Measurements from ENCODE around the gene NAA50. TPM values are rescaled to one million over a fixed set of nuclear protein-coding genes. Genes with fewer than 3 reads are reported as not detected.
A peak's percentile ranks its signal among the peaks of the same experiment; 100 is the strongest.

The NAA50 gene
- polyA plus RNA-seq, 3 donors, result 32.2 to 105 (median 80.0) TPM

GRCh38 chr3:113695431-113695785 is 50.6 kb downstream of the NAA50 start:
- H3K4me2 ChIP-seq (replicated peaks; ENCODE audit: extremely low read depth, low read length, poor library complexity, severe bottlenecking), result peak overlapping the region; percentile 87
- H3K9ac ChIP-seq (ENCODE audit: insufficient read depth, low read length, poor library complexity, severe bottlenecking), result peak overlapping the region; percentile 83
- DNase-seq, result no peak
- no peaks in the 10 kb centered on the region for H3K36me3 ChIP-seq (replicated peaks in 1 of 2; ENCODE audit: control insufficient read depth in 1 of 2, insufficient read depth in 2 of 2, low read length in 2 of 2)
- Mint-ChIP-seq H3K9me3 (peaks cover 0 to 2% (median 0%) of the 10 kb centered on the region in 7 donors), H3K36me3 (peaks cover 4 to 7% of the 10 kb centered on the region in 2 donors), H3K27ac (peak overlapping the region; percentile 89 to 98 (median 95)), H3K4me1 (peaks cover 27% of the 10 kb centered on the region), H3K27me3 (ENCODE audit: low read depth in 3 of 3) (peaks cover 3 to 15% (median 11%) of the 10 kb centered on the region in 3 donors), H3K4me3 (peak overlapping the region; percentile 99)
- H3K27me3 ChIP-seq (ENCODE audit: control insufficient read depth in 2 of 2, insufficient read depth in 2 of 2, low read length in 2 of 2), result no peaks in the 10 kb centered on the region
- no peaks in the 10 kb centered on the region for H3K9me3 ChIP-seq (replicated peaks in 1 of 2; ENCODE audit: control insufficient read depth in 1 of 2, insufficient read depth in 1 of 2, low read length in 2 of 2)
- H4K20me1 ChIP-seq (ENCODE audit: insufficient read depth, low read length), result peaks cover 22% of the 10 kb centered on the region
- peak overlapping the region; percentile 72 for H2AFZ ChIP-seq (ENCODE audit: insufficient read depth, low read depth, low read length, poor library complexity, severe bottlenecking)
- H3K4me3 ChIP-seq (replicated peaks in 1 of 3; ENCODE audit: low read depth in 2 of 3, low read length in 3 of 3), result peak overlapping the region; percentile 77 to 99 (median 92)
- peaks cover 60% of the 10 kb centered on the region for H3K79me2 ChIP-seq (ENCODE audit: insufficient read depth, low read length)
- peak overlapping the region in 1 of 2 donors; percentile 83 for H3K27ac ChIP-seq (ENCODE audit: low read depth in 1 of 2, low read length in 2 of 2)
- no CpG with 5 or more reads among the region's 8 CpGs for WGBS (ENCODE audit: insufficient coverage)
- peaks cover 20 to 34% of the 10 kb centered on the region in 2 donors for H3K4me1 ChIP-seq (ENCODE audit: control insufficient read depth in 1 of 2, insufficient read depth in 2 of 2, low read length in 2 of 2)
- TF ChIP-seq, protein P1, sequence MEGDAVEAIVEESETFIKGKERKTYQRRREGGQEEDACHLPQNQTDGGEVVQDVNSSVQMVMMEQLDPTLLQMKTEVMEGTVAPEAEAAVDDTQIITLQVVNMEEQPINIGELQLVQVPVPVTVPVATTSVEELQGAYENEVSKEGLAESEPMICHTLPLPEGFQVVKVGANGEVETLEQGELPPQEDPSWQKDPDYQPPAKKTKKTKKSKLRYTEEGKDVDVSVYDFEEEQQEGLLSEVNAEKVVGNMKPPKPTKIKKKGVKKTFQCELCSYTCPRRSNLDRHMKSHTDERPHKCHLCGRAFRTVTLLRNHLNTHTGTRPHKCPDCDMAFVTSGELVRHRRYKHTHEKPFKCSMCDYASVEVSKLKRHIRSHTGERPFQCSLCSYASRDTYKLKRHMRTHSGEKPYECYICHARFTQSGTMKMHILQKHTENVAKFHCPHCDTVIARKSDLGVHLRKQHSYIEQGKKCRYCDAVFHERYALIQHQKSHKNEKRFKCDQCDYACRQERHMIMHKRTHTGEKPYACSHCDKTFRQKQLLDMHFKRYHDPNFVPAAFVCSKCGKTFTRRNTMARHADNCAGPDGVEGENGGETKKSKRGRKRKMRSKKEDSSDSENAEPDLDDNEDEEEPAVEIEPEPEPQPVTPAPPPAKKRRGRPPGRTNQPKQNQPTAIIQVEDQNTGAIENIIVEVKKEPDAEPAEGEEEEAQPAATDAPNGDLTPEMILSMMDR (IDR thresholded peaks at IDR 0.05), result no peak
- intact Hi-C loops (cut with micrococcal nuclease), result loop anchor here in 1 of 2 donors (5.0 kb wide), 1 partner anchor 178 kb away; the partner anchor contains the start of gene SPICE1

DNA sequence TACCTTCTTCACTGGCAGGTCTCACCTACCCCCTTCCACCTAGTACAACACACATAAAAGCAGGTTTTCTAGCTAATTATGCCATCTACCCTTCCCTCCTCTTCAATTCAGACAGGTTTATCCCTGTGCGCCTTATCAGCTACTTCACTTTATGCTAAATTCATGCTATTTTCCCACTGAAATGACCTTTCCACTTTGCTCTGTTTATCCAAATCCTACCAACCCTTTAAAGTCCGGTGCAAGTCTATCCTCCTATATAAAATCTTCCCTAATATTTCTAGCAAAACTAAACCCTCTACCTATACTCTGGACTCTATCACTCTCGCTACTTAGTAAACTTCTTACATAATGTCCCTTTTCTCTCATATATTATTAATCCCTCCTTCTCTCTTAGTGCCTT is 55.6 kb downstream of the NAA50 start:
- intact Hi-C loops (cut with micrococcal nuclease), result no loop called here
- Histone ChIP-seq H3K4me2 (replicated peaks; ENCODE audit: extremely low read depth, low read length, poor library complexity, severe bottlenecking) (no peak overlapping the region), H3K27me3 (ENCODE audit: control insufficient read depth in 2 of 2, insufficient read depth in 2 of 2, low read length in 2 of 2) (no peaks in the 10 kb centered on the region), H3K9me3 (replicated peaks in 1 of 2; ENCODE audit: control insufficient read depth in 1 of 2, insufficient read depth in 1 of 2, low read length in 2 of 2) (no peaks in the 10 kb centered on the region), H3K9ac (ENCODE audit: insufficient read depth, low read length, poor library complexity, severe bottlenecking) (no peak overlapping the region), H3K4me1 (ENCODE audit: control insufficient read depth in 1 of 2, insufficient read depth in 2 of 2, low read length in 2 of 2) (peaks cover 20 to 25% of the 10 kb centered on the region in 2 donors), H4K20me1 (ENCODE audit: insufficient read depth, low read length) (peaks cover 61% of the 10 kb centered on the region), H3K27ac (ENCODE audit: low read depth in 1 of 2, low read length in 2 of 2) (no peak overlapping the region), H2AFZ (ENCODE audit: insufficient read depth, low read depth, low read length, poor library complexity, severe bottlenecking) (no peak overlapping the region), H3K4me3 (replicated peaks in 1 of 3; ENCODE audit: low read depth in 2 of 3, low read length in 3 of 3) (no peak overlapping the region), H3K36me3 (replicated peaks in 1 of 2; ENCODE audit: control insufficient read depth in 1 of 2, insufficient read depth in 2 of 2, low read length in 2 of 2) (peaks cover 0 to 5% of the 10 kb centered on the region in 2 donors), H3K79me2 (ENCODE audit: insufficient read depth, low read length) (peaks cover 95% of the 10 kb centered on the region)
- Mint-ChIP-seq H3K27me3 (ENCODE audit: low read depth in 3 of 3) (no peaks in the 10 kb centered on the region), H3K36me3 (peaks cover 11 to 13% of the 10 kb centered on the region in 2 donors), H3K9me3 (peaks cover 0 to under 1% (median 0%) of the 10 kb centered on the region in 7 donors), H3K4me1 (peaks cover 37% of the 10 kb centered on the region), H3K27ac (no peak overlapping the region), H3K4me3 (no peak overlapping the region)
- no peak for DNase-seq
- 97% methylated on average over 3 of the region's 3 CpGs for WGBS (ENCODE audit: insufficient coverage)
- TF ChIP-seq, protein P1 (IDR thresholded peaks at IDR 0.05), result no peak

Data from CD14-positive monocyte (primary cell).